NB4 (cell line): ENCODE data around the gene AP3B1.

ENCODE experiments used
- MAX ChIP-seq: IDR thresholded peaks from 2 replicates; pipeline ENCODE4 v1.6.1; 2011; ENCODE audit warnings: low read depth, low read length
- MYC ChIP-seq: IDR thresholded peaks from 2 replicates; pipeline ENCODE4 v1.6.1; 2011; ENCODE audit warnings: low read depth, low read length
- POLR2A ChIP-seq: IDR thresholded peaks from 2 replicates; pipeline ENCODE4 v1.6.1; 2011; ENCODE audit warnings: mild to moderate bottlenecking; ENCODE audit not compliant: insufficient read length; ENCODE audit errors: extremely low read depth
- TF ChIP-seq, protein P1 (sequence below): IDR thresholded peaks from one replicate; pipeline ENCODE4 v1.5.1; 2012; ENCODE audit warnings: low read depth, low read length

DNA sequence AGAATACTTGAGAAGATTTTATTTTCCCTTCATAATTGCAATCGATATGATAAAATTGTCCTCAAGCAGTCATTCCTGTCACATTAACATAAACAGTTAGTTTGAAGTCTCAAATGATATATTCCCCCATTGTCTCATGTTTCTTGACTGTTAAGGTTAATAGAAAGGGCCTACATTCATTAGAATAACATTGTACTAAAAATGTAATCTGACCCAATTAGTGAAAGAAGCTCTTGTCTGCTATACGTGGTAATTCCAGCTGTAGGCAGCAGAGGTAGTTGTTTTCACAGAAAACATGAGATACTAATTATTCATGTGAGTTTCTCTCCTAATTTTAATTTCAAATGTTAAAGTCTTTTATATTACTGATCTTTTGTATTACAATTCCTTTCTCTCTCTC lies 25.9 kb upstream of the AP3B1 start:
- TF ChIP-seq, protein P1, sequence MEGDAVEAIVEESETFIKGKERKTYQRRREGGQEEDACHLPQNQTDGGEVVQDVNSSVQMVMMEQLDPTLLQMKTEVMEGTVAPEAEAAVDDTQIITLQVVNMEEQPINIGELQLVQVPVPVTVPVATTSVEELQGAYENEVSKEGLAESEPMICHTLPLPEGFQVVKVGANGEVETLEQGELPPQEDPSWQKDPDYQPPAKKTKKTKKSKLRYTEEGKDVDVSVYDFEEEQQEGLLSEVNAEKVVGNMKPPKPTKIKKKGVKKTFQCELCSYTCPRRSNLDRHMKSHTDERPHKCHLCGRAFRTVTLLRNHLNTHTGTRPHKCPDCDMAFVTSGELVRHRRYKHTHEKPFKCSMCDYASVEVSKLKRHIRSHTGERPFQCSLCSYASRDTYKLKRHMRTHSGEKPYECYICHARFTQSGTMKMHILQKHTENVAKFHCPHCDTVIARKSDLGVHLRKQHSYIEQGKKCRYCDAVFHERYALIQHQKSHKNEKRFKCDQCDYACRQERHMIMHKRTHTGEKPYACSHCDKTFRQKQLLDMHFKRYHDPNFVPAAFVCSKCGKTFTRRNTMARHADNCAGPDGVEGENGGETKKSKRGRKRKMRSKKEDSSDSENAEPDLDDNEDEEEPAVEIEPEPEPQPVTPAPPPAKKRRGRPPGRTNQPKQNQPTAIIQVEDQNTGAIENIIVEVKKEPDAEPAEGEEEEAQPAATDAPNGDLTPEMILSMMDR = peak; percentile 44
- TF ChIP-seq POLR2A (no peak), MAX (no peak), MYC (no peak)
